ENCODE results near the gene MAPK13. TPM values are rescaled to one million over a fixed set of nuclear protein-coding genes. Genes with fewer than 3 reads are reported as not detected.

Gene MAPK13
- total RNA-seq, 1 experiment from 2014 or later, result 146 TPM

DNA sequence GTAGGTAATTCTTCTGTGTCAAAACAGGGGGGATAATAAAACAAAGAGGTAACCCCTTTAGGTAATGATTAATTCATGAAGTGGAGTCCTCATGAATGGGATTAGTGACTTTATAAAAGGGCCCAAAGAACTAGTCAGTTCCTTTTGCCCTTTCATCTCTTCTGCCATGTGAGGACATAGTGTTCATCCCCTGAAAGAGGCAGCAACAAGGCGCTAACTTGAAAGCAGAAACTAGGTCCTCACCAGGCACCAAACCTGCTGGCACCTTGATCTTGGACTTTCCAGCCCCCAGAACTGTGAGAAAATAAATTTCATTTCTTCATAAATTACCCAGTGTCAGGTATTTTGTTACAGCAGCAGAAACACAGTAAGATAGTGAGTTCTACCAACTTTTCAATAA, 49.8 kb downstream of the MAPK13 start:
- peaks cover under 1% of the 10 kb centered on the region; the same call in 1 of the 2 replicates for H3K9me2 ChIP-seq (ENCODE audit: insufficient read depth)
- no peaks in the 10 kb centered on the region for H3K4me1 ChIP-seq (replicated peaks; ENCODE audit: insufficient read depth)
- DNase-seq, result no peak
- H2AFZ ChIP-seq, result no peak overlapping the region
- H3K79me2 ChIP-seq (ENCODE audit: low read depth), result no peaks in the 10 kb centered on the region
- H3K27me3 ChIP-seq (ENCODE audit: insufficient read depth, low read depth), result no peaks in the 10 kb centered on the region
- no TSS peak for BruUV-seq (replicated peaks)
- H3K36me3 ChIP-seq (ENCODE audit: low read depth), result 0 out of 2 replicates have a peak, but pooled peaks cover 3% of the 10 kb centered on the region
- no peak overlapping the region for H3K4me3 ChIP-seq
- H3K27ac ChIP-seq, result no peak overlapping the region
- ChIA-PET POLR2A (ENCODE audit: unreplicated experiment) (interaction anchor here (0.6 kb wide), 1 partner anchor 313 kb away, joined by 3 read pairs; no protein-coding TSS in a partner anchor), CTCF (no interaction called here)
- peaks cover 7% of the 10 kb centered on the region; the same call in 1 of the 2 replicates for H3K9me3 ChIP-seq (ENCODE audit: insufficient read depth, low read depth)
- H3K4me2 ChIP-seq, result no peak overlapping the region
- TF ChIP-seq CTCF (conservative IDR thresholded peaks at IDR 0.05) (no peak), EZH2 (IDR thresholded peaks at IDR 0.05; ENCODE audit: low read depth) (no peak)
- intact Hi-C loops (cut with micrococcal nuclease; ENCODE audit: unreplicated experiment), result no loop called here
- H4K20me1 ChIP-seq (ENCODE audit: insufficient read depth), result no peaks in the 10 kb centered on the region
- no peaks in the 10 kb centered on the region; the same call in 1 of the 2 replicates for H3F3A ChIP-seq (ENCODE audit: insufficient read depth, low read depth)

DNA sequence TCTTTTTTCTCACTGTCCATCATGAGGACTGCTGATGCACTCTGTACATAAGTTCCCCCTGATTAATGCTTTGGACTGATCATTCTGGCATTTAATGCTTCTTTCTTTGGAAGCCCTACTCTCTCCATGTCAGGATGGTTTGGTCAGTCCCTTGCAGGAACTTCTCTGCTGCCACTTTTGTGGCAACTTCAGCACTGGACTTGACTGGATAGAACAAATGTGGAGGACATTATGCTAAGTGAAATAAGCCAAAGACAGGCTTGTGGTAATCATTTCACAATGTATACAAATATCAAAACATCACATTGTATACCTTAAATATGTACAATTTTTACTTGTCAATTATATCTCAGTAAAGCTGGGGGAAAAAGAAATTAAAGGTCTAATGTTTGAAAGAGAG, 54.0 kb downstream of the MAPK13 start:
- CTCF ChIA-PET, result no interaction called here
- POLR2A ChIA-PET (ENCODE audit: unreplicated experiment), result no interaction called here
- no peak overlapping the region for H3K4me3 ChIP-seq
- H3K36me3 ChIP-seq (ENCODE audit: low read depth), result no peaks in the 10 kb centered on the region
- H3K9me2 ChIP-seq (ENCODE audit: insufficient read depth), result no peaks in the 10 kb centered on the region
- H3K27ac ChIP-seq, result no peak overlapping the region
- H3K79me2 ChIP-seq (ENCODE audit: low read depth), result no peaks in the 10 kb centered on the region
- no peak for DNase-seq
- no peaks in the 10 kb centered on the region for H4K20me1 ChIP-seq (ENCODE audit: insufficient read depth)
- no peak overlapping the region for H2AFZ ChIP-seq
- no TSS peak for BruUV-seq (replicated peaks)
- intact Hi-C loops (cut with micrococcal nuclease; ENCODE audit: unreplicated experiment), result no loop called here
- no peaks in the 10 kb centered on the region for H3K4me1 ChIP-seq (replicated peaks; ENCODE audit: insufficient read depth)
- no peaks in the 10 kb centered on the region for H3K9me3 ChIP-seq (ENCODE audit: insufficient read depth, low read depth)
- no peak overlapping the region for H3K4me2 ChIP-seq
- TF ChIP-seq EZH2 (IDR thresholded peaks at IDR 0.05; ENCODE audit: low read depth) (no peak), CTCF (conservative IDR thresholded peaks at IDR 0.05) (no peak)
- H3K27me3 ChIP-seq (ENCODE audit: insufficient read depth, low read depth), result no peaks in the 10 kb centered on the region
- H3F3A ChIP-seq (ENCODE audit: insufficient read depth, low read depth), result no peaks in the 10 kb centered on the region; the same call in 1 of the 2 replicates

- Histone ChIP-seq H3K9me3 (ENCODE audit: insufficient read depth, low read depth) (no peaks in the 10 kb centered on the region), H3K79me2 (ENCODE audit: low read depth) (no peaks in the 10 kb centered on the region), H3K4me2 (no peak overlapping the region), H2AFZ (no peak overlapping the region), H3K9me2 (ENCODE audit: insufficient read depth) (no peaks in the 10 kb centered on the region), H3K36me3 (ENCODE audit: low read depth) (no peaks in the 10 kb centered on the region), H3F3A (ENCODE audit: insufficient read depth, low read depth) (no peaks in the 10 kb centered on the region; the same call in 1 of the 2 replicates), H3K4me3 (no peak overlapping the region), H3K4me1 (replicated peaks; ENCODE audit: insufficient read depth) (no peaks in the 10 kb centered on the region), H3K27ac (no peak overlapping the region), H3K27me3 (ENCODE audit: insufficient read depth, low read depth) (no peaks in the 10 kb centered on the region), H4K20me1 (ENCODE audit: insufficient read depth) (no peaks in the 10 kb centered on the region)
- ChIA-PET POLR2A (ENCODE audit: unreplicated experiment) (no interaction called here), CTCF (no interaction called here)
- DNase-seq, result no peak
- intact Hi-C loops (cut with micrococcal nuclease; ENCODE audit: unreplicated experiment), result no loop called here
- TF ChIP-seq CTCF (conservative IDR thresholded peaks at IDR 0.05), result no peak
- no peak for TF ChIP-seq EZH2 (IDR thresholded peaks at IDR 0.05; ENCODE audit: low read depth)
- no TSS peak for BruUV-seq (replicated peaks)
These were observed 55.9 kb downstream of the MAPK13 start for GRCh38 chr6:36186199-36186598.

All from PC-9 (cell line).